Measurements from ENCODE around the gene GRK2. TPM values are rescaled to one million over a fixed set of nuclear protein-coding genes. Genes with fewer than 3 reads are reported as not detected.

The GRK2 gene
- total and polyA plus RNA-seq, 9 of the 15 experiments (the other 6 are each of a cell fraction or from before 2014, with no cell fraction given), result 0.24 to 95.8 (median 56.5) TPM

GRCh38 chr11:67317205-67317887 is 51.1 kb downstream of the GRK2 start (continued):
- TF ChIP-seq AFF4 (CRISPR knock-in tag; IDR thresholded peaks at IDR 0.05) (no peak), SMARCB1 (IDR thresholded peaks at IDR 0.05; ENCODE audit: insufficient read length, low read depth) (no peak), REST (IDR thresholded peaks at IDR 0.05; ENCODE audit: borderline replicate concordance) (peak; percentile 96), REST (CRISPR knock-in tag; IDR thresholded peaks at IDR 0.05; ENCODE audit: low read depth) (0 out of 2 replicates have a peak, but pooled peaks have one; percentile 56), RCOR1 (IDR thresholded peaks at IDR 0.05; ENCODE audit: borderline replicate concordance in 1 of 2, low read depth in 2 of 2, low read length in 2 of 2) (peak in 1 of 2 experiments; percentile 24; a peak in 1 of 4 replicates), ATF4 (CRISPR knock-in tag; IDR thresholded peaks at IDR 0.05) (0 out of 2 replicates have a peak, but pooled peaks have one; percentile 4), GABPA (tag; conservative IDR thresholded peaks at IDR 0.05; ENCODE audit: low read depth) (peak; percentile 80), NR2C1 (IDR thresholded peaks at IDR 0.05) (no peak), NR2C1 (tag; IDR thresholded peaks at IDR 0.05) (peak; percentile 69)

Measured in K562 (cell line).